Sciatic nerve (tissue), 2 donors: ENCODE data around the gene MAN1C1. TPM values are rescaled to one million over a fixed set of nuclear protein-coding genes. Genes with fewer than 3 reads are reported as not detected.

Source experiments
- ATAC-seq: fragments of 200-7000 bp; cut with Tn5 transposase; one replicate; pipeline ENCODE4 v1.9.1; 2020; ENCODE audit warnings: mild to moderate bottlenecking, moderate library complexity
- DNase-seq: peaks from one replicate; pipeline ENCODE4 v3.0.0-alpha.2; 2020; ENCODE audit warnings: low spot score
- intact Hi-C: fragments of 100-400 bp; cut with DNase I; formaldehyde crosslinking; loops from one replicate; pipeline ENCODE4 v1.14.2; 2022
- total RNA-seq: library from RNA; stranded (reverse); fragmentation: NEBNext Ultra II Directional; extraction: Animal tissue kit (Norgen Biotek cat#: 25700); gene quantifications from one replicate; pipeline ENCODE4 v1.2.1, GENCODE V29; 2021
- donor health status: DM: no; HTN: no; CAD: no.
- donor health status: DM: no; HTN: no; CAD: no.

Gene MAN1C1
- total RNA-seq, 1 donor from 2014 or later, result 29.4 TPM

DNA sequence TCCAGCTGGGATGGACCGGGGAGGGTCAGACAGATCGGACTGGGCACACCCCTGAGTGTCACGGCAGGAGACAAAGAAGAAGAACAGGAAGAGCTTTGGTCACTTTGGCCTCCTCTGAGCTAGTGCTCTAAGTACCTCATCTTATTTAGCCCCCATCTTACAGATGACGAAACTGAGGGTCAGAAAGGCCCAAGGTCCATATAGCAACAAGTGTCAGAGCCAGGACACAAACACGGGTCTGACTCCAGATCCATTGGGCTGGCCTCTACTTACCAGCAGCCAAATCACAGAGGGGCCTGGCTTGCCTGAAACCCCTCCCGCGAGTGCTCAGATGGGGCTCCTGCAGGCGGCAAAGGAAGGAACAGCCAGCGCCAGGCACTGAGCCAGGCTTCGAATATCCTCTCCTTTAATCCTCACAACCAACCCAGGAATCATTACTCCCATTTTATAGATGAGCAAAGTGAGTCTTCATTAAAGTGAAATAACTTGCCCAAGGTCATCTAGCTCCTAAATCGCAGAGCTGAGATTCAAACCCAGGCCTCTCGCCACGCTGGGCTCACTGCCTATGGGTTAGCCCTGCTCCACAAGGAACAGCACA is 157.7 kb downstream of the MAN1C1 start:
- intact Hi-C loops, result no loop called here
- DNase-seq (no peak), ATAC-seq (no peak)

DNA sequence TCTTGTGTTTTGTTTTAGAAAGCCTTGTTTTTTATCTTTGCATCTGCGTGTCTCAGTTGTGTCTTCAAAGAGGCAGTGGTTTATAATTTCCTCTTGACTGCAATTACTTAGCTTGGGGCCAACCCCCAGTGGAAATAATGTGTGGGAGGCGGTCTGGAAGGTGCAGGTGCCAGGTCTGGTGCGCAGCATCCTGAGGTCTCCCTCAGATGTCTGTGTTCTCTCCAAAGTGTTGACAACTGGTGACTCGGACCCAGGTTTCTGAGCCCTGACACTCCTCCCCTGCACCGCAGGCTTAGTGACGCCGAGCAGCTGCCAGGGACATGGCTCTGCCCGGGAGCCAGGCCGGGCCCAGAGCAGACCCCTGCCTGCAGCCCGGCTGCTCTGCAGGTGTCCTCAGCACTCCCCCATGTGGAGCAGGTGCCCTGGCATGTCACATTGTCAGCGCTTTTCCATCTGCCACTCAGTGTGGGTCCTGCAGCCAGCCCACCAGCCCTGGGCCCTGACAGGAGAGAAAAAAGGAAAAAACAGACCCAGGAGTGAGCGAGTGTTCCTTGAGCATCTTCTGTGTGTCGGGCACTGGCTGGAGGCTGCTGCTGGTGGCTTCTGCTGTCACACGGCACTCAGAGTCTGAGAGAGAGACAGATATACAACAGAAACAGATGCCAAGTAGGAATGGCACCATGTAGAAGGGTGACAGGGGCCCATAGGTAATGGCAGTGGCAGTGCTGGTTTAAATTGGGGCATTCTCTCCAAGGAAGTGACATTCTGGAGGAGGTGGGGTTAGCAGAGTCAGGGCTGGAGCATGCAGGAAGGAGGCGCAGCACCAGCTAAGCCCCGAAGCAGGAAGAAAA is 158.6 kb downstream of the MAN1C1 start:
- ATAC-seq, result no peak
- DNase-seq, result no peak
- intact Hi-C loops, result no loop called here

DNA sequence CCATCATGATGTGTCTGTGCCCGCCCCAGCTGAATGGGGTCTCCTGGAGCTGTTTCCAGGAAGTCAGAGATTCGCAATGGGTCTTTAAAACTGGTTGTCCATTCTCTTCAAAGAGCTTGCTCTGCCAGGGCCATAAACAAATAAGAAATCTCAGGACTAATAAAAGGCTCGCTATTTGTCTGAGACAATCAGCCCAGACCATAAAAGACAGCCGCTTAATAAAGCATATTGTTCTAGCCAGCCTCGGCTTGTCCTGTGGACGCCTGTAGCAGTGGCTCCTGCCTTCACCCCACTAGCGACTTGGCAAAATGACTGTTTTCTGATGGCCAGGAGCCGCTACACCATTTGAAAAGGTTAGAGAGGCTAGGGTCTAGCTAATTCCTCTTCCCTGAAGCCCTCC is 162.8 kb downstream of the MAN1C1 start:
- intact Hi-C loops, result no loop called here
- DNase-seq (no peak), ATAC-seq (no peak)

DNA sequence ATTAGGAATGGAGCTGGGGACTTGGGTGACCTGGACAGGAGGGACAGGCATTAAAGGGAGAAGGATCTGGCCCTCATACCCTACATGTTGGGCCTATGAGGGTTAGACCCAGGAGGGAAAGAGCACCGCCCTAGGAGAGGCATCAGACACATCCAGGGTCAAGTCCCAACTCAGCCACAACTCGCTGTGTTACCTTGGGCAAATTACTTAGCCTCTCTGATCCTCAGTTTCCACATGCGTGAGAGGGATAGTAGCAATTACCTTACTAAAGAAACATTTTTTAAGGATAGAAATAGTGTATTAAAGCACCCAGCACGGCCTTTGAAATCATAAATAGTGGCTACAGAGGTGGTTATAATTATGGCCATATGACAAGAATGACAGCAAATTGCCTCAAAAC is 163.3 kb downstream of the MAN1C1 start:
- no peak for ATAC-seq
- intact Hi-C loops, result no loop called here
- no peak for DNase-seq

DNA sequence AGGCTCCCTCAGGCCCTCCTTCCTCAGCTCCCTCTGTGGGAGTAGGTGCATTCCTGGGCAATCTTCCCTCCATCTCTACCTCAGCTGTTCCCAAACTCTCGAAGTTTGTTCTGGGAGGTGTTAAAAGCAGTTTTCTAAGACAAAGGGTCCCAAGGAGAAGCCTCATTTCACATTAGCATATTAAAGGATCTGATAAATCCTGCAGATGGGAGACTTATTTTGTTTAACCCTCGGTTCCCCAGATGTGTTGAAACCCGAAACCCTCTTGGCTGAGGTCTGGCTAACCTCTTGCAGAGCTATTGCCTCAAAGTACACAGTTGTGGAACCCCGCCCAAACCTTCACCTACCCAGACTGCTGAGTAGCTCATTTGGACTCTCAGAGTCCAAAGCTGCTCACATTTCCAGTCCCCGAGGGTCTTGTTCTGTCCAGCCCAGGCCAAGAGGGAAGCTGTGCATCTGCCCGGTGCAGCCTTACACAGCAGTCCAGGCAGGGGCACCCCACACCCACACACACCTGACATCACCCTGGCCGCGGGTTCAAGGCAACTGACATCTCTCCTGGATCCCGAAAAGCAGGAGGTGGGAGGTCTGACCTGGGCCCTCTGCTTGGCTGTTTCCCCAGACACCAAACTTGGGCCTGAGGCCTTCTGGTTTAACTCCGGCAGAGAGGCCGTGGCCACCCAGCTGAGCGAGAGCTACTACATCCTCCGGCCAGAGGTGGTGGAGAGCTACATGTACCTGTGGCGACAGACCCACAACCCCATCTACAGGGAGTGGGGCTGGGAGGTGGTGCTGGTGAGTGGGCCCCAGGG is 163.9 kb downstream of the MAN1C1 start:
- no peak for DNase-seq
- intact Hi-C loops, result no loop called here
- ATAC-seq, result peak; percentile 50

DNA sequence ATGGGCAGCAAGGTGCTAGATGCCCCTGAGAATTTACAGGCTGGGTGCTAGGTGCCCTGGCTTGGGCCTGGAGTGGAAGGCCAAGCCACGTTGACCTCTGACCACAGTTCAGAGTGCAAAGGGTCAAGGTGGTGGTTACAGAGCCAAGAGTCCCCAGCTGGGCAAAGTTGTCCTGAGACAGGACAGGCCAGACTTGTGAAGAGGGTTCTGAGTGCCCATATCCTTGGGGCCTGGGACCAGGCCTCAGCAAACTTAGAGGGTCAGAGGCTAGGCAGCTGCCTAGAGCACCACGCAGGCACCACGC is 164.5 kb downstream of the MAN1C1 start:
- peak; percentile 7 for ATAC-seq
- DNase-seq, result no peak
- intact Hi-C loops, result no loop called here

DNA sequence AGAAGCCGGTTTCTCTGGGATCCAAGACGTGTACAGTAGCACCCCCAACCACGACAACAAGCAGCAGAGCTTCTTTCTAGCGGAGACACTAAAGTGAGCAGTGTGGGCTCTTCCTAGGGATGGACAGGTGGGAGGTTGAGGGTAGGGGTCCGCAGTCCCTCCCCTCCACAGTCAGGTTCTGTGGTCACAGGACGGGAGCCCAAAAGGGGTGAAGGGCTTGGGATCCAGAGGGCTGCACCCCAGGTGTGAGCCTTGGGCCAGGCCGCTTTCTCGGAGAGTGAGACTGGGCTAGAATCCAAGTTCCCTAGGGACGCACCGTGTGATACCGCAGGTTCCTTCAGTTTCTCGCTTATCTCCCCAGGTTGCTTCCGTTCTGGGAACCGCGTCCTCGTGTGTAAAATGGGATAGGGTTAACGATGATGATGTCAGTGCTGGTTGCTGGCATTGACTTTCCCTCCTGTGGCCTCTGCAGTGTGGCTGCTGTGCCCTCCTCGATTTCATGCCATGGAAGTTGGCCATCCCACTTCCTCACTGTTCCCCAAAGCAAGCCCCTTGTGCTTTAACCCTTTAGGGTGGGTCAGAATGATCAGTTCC is 166.1 kb downstream of the MAN1C1 start:
- no peak for ATAC-seq
- intact Hi-C loops, result loop anchor here (1.0 kb wide), 1 partner anchor 46 kb away; no protein-coding TSS in a partner anchor

DNA sequence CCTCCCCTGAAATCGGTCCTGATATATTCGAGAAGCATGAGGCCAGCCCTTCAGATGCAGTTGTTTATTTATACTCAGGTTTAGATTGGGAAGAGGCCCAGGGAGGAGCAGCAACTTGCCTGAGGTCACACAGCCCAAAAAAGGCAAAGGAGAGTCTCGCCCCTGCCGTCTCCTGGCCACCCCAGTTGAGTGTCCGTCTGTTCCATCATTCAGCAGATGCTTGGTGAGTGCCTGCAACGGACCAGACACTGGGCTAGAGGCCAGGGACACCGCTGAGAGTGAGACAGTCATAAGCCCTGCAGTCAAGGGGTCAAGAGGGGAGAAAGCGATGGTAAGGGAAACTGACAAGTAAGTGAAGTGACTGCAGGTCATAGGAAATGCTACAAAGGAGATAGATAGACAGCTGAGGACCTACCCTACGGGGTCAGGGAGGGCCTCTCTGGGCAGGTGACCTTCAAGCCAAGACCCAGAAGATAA is 168.0 kb downstream of the MAN1C1 start:
- intact Hi-C loops, result no loop called here

More for the DNA sequence above, 166.1 kb downstream of the MAN1C1 start:
- DNase-seq, result no peak

DNA sequence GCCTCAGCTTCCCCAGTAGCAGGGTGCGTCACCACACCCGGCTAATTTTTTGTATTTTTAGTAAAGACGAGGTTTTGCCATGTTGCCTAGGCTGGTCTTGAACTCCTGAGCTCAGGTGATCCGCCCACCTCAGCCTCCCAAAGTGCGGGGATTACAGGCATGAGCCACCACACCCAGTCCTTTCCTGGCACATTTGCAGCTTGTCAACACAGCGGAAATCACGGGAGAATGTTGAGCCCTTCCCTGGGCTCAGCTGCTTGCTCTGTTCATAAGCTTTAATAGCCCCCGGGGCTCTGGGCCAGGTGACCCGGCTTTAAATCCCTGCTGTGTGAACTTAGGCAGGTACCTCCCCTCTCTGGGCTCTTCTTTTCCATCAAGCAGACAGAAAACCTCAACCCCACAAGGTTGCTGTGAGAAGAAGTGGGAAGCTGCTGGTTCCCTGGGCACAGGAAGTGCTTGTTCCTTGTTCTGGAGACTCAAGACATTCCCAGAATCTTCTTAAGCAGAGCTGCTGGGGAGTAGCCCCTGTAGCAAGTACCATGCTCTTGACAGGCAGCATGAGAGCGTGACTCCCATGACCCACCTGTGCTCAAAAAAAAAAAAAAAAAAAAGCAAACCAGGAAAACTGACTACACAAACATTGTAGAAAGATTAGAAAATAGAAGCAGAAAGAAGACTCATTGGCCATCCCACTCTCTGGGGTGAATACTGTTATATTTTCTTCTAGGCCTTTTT is 168.9 kb downstream of the MAN1C1 start:
- no peak for ATAC-seq
- no peak for DNase-seq
- intact Hi-C loops, result no loop called here

More for the DNA sequence above, 168.0 kb downstream of the MAN1C1 start:
- no peak for DNase-seq
- peak; percentile 10 for ATAC-seq

DNA sequence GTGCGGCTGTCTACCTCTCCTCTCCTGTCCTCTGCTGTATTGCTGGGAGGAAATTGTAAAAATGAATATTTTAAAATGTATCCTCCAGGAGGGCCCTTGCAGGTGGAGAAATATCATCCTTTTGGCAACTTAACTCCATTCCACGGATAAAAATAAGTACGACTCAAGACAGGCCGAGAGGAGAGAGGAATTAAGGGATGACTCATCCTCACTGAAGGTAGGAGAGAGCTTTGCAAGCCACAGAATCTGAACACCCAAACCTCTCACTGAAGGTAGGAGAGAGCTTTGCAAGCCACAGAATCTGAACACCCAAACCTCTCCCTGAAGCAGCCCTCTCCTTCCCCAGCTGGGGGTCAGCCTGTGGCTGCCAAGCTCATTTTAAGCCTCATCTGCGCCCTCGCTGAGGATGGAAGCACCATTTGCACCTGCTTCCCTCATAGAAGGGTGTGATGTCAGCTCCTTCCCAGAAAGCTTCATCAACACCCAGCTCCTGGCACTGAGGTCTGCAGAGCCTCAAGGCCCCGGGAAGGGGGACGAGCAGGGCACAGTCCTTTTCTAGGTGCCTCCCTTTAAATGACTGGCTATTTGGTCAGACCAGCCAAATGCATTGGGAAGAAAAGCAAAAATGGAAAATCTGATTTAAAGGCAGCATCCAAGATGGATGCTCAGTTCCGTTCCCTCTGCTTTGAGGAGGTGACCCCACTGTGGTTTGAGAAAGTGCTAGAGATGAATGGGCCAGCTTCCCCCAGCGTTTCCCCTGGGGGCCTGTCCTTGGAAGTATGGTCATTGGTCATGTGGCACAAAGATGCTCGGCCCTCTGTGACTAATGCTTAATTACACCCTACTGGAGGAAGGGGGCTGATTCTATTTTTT is 170.5 kb downstream of the MAN1C1 start:
- no peak for DNase-seq

DNA sequence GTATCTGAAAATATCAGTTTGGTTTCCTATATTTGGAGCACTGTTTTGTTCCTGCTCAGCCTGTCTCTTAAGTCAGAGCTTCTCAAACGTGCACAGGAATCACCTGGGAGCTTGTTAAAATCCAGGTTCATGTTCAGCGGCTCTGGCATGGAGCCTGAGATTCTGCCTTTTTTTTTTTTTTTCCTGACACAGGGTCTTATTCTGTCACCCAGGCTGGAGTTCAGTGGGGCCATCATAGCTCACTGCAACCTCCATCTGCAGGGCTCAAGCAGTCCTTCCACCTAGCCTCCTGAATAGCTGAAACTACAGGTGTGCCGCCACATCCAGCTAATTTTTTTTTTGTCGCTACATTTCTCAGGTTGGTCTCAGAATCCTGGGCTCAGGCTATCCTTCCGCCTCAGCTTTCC is 171.2 kb downstream of the MAN1C1 start:
- ATAC-seq, result no peak
- DNase-seq, result no peak
- intact Hi-C loops, result no loop called here

More for the DNA sequence above, 170.5 kb downstream of the MAN1C1 start:
- intact Hi-C loops, result no loop called here
- ATAC-seq, result no peak

DNA sequence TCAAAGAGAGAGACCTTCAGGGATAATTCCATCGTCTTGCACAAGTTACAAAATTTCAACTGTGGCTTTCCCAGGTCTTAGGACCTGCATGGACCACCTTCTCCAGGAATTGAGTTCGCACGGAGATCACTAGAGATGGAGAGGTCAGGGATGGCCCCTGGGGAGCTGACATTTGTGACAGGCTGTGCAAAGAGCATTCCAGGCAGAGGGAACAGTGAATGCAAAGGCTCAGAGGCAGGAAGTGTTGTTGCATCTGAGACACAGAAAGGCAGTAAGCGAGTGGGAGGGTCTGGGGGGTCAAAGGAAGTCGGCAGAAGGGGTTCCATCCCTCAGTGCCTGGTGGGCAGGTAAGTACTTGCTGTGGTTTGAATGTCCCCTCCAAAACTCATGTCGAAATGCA is 173.9 kb downstream of the MAN1C1 start:
- intact Hi-C loops, result no loop called here
- ATAC-seq, result no peak
- no peak for DNase-seq

DNA sequence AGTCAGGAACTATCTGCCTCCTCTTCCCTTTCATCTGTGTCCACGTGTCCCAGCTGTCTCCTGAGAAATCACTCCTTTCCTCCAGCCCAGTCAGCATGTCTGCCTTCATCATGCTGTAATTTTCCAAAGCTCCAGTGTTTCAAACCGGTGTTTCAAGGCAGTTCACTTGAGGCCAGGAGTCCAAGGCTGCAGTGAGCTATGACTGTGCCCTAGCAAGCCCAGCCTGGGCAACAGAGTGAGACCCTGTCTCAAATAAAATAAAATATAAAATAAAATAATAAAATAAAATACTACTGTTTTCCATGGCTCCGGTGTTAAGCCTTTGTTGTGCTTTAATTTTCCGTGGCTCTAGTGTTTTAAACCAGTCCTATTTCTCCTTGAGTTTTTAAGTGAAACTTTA is 175.5 kb downstream of the MAN1C1 start:
- intact Hi-C loops, result no loop called here
- ATAC-seq (no peak), DNase-seq (no peak)

DNA sequence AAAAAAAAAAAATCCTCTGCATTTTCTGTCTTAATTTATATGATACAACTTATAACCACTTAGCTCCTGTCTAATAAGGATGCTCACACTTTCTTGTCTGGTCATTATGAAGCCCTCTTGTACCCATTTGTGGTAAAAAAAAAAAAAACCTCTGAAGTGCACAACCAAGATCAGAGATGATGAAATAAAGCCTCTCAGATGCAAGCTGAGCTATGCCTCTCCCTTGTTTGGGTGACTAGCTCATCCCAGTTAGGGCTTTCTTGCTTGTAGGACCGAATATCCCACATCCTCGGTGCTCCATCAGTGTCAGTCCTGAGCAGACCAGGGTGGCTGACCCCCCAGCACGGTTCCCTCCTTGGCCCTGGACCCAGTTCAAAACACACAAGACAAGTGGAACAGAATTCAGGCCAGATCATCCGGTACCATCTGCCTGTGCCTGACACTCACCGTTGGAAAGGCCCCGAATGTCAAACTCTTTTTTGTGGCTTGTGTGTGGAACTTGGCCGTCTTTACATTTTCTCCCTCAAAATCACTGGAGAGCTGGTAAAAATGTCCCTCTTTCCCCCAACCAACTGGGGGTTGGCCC is 177.1 kb downstream of the MAN1C1 start:
- intact Hi-C loops, result no loop called here
- ATAC-seq (no peak), DNase-seq (no peak)

DNA sequence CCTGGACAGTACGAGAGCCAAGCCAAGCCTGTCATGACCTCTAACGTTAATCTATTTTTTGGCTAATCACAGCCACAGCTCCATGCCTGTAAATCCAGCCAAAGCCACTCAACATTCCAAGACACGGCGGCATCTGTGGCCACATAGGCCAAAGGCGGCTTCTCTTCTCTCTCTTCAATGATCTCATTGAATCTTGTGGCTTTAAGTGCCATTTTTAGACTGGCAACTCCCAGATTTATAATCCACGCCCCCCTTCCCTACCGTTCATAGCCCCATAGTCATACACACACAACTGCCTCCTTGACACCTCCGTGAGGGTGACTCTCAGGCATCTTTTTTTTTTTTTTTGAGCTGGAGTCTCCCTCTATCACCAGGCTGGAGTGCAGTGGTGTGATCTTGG is 177.7 kb downstream of the MAN1C1 start:
- ATAC-seq (no peak), DNase-seq (no peak)
- intact Hi-C loops, result no loop called here

DNA sequence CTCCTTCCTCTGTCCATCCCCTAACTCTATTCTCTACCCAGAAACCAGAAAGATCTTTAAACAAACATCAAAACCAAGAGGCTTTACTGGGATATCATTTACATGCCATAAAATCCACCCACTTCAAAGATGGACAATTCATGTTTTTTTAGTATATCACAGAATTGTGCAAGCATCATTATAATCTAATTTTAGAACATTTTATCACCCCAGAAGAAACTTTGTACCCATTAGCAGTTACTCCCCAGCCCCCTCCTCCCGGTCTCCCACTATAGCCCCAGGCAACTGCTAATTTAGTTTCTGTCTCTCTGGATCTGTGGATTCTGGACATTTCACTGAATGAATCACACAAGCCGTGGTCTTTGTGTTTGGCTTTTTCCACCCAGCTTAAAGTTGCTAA is 178.6 kb downstream of the MAN1C1 start:
- DNase-seq (no peak), ATAC-seq (no peak)
- intact Hi-C loops, result no loop called here

DNA sequence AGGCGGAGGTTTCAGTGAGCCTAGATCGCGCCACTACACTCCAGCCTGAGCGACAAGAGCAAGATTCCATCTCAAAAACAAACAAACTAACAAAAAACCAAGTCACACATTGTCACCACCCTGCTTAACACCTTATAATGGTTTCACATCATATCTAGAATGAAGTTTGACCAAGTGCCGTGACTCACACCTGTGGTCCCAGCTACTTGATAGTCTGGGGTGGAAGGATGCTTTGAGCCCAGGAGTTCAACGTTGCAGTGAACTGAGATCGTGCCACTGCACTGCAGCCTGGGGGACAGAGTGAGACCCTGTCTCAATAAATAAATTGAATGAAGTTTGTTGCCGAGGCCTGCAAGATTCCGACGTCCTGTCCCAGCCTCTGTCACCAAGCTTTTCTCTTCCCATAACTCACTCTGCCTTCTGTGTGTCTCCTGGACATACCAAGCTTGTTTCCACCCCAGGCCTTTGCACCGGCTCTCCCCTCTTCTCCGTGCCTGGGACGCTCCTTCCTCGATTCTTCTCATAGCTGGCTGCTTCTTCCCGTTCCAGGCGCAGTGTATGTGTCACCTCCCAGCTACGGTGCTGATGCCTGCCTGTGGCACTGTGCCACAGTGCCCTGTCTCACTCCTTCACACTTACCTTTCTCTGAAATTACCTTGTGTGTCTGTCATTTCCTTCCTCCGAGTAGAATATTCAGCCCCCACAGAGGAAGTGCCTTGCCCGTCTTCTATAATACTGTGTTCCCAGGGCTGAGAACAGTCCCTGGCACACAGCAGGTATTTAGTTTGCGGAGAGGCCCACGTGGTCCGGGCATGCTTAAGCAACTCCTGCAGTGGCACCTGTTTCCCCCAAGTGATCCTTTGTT is 179.6 kb downstream of the MAN1C1 start:
- DNase-seq (no peak), ATAC-seq (no peak)
- intact Hi-C loops, result no loop called here
